Osteocyte (in vitro differentiated cells): ENCODE results near the gene SLC17A5. TPM values are rescaled to one million over a fixed set of nuclear protein-coding genes. Genes with fewer than 3 reads are reported as not detected.

Experiments
- DNase-seq: peaks from one replicate; pipeline ENCODE4 v3.0.0; 2021; ENCODE audit warnings: mixed read lengths; ENCODE audit not compliant: unreplicated experiment; ENCODE audit errors: extremely low spot score
- H3K27ac Mint-ChIP-seq: one replicate; pipeline ENCODE4 v1.8.0; 2021; ENCODE audit warnings: mild to moderate bottlenecking, mixed read lengths; ENCODE audit not compliant: unreplicated experiment
- H3K27me3 Mint-ChIP-seq: one replicate; pipeline ENCODE4 v1.8.0; 2021; ENCODE audit warnings: mixed read lengths; ENCODE audit not compliant: unreplicated experiment
- H3K36me3 Mint-ChIP-seq: one replicate; pipeline ENCODE4 v1.8.0; 2021; ENCODE audit warnings: mixed read lengths; ENCODE audit not compliant: unreplicated experiment
- H3K4me1 Mint-ChIP-seq: one replicate; pipeline ENCODE4 v1.8.0; 2021; ENCODE audit warnings: mixed read lengths; ENCODE audit not compliant: unreplicated experiment
- H3K4me3 Mint-ChIP-seq: one replicate; pipeline ENCODE4 v1.8.0; 2021; ENCODE audit warnings: mild to moderate bottlenecking, moderate library complexity, mixed read lengths; ENCODE audit not compliant: unreplicated experiment
- H3K9me3 Mint-ChIP-seq: one replicate; pipeline ENCODE4 v1.8.0; 2021; ENCODE audit warnings: mixed read lengths; ENCODE audit not compliant: unreplicated experiment
- total RNA-seq: library from RNA; stranded (reverse); gene quantifications from 2 replicates; pipeline ENCODE4 v1.2.1, GENCODE V29; 2021
- TF ChIP-seq, protein P1 (sequence below): fragments of 200-600 bp; sonication (generic); IDR thresholded peaks from 2 replicates; pipeline ENCODE4 v1.5.0; 2021; ENCODE audit warnings: antibody characterized with exemption, mild to moderate bottlenecking, moderate library complexity

SLC17A5 gene
- total RNA-seq, 1 donor from 2014 or later, result 20.4 TPM

- no peak overlapping the region for H3K4me3 Mint-ChIP-seq
- DNase-seq, result no peak
- TF ChIP-seq, protein P1, sequence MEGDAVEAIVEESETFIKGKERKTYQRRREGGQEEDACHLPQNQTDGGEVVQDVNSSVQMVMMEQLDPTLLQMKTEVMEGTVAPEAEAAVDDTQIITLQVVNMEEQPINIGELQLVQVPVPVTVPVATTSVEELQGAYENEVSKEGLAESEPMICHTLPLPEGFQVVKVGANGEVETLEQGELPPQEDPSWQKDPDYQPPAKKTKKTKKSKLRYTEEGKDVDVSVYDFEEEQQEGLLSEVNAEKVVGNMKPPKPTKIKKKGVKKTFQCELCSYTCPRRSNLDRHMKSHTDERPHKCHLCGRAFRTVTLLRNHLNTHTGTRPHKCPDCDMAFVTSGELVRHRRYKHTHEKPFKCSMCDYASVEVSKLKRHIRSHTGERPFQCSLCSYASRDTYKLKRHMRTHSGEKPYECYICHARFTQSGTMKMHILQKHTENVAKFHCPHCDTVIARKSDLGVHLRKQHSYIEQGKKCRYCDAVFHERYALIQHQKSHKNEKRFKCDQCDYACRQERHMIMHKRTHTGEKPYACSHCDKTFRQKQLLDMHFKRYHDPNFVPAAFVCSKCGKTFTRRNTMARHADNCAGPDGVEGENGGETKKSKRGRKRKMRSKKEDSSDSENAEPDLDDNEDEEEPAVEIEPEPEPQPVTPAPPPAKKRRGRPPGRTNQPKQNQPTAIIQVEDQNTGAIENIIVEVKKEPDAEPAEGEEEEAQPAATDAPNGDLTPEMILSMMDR, result no peak
- no peaks in the 10 kb centered on the region for H3K9me3 Mint-ChIP-seq
- H3K4me1 Mint-ChIP-seq, result no peaks in the 10 kb centered on the region
- no peaks in the 10 kb centered on the region for H3K27me3 Mint-ChIP-seq
- H3K36me3 Mint-ChIP-seq, result peaks cover 24% of the 10 kb centered on the region
- H3K27ac Mint-ChIP-seq, result no peak overlapping the region
These were observed 47.4 kb downstream of the SLC17A5 start for GRCh38 chr6:73606428-73606827.

GRCh38 chr6:73604461-73604860 is 49.3 kb downstream of the SLC17A5 start:
- Mint-ChIP-seq H3K9me3 (no peaks in the 10 kb centered on the region), H3K4me1 (no peaks in the 10 kb centered on the region), H3K36me3 (peaks cover 21% of the 10 kb centered on the region), H3K27ac (no peak overlapping the region), H3K27me3 (no peaks in the 10 kb centered on the region), H3K4me3 (no peak overlapping the region)
- no peak for DNase-seq
- TF ChIP-seq, protein P1, result no peak

- no peaks in the 10 kb centered on the region for H3K4me1 Mint-ChIP-seq
- H3K4me3 Mint-ChIP-seq, result no peak overlapping the region
- TF ChIP-seq, protein P1, result no peak
These were observed 49.8 kb downstream of the SLC17A5 start for GRCh38 chr6:73604020-73604419.

DNA sequence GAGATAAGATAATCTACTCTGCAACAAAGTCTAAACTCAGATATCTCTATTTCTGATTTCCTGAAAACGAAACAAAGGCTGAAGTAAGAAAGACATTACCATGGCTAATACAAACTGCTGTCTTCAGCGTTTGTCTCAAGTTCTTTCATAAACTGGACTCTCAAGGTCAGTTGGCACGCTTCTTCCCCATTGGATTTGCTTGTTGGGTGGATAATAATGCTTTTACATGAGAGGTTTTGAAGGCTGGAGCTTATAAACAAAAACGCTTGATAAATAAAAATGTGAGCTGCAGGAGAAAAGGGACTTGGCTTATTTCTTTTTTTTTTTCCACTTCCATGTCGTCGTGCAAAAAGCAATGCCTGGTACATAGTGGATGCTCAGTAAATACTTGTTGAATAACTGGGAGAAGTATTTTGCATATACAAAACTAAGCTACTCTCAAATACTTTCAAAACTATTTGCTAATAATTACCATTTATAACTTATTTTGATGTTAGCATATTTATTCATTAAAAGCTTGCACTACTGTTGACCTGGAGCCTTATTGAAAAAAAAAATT is 67.3 kb downstream of the SLC17A5 start:
- peak overlapping the region; percentile 99 for H3K27ac Mint-ChIP-seq
- no peaks in the 10 kb centered on the region for H3K9me3 Mint-ChIP-seq
- no peaks in the 10 kb centered on the region for H3K27me3 Mint-ChIP-seq
- H3K4me1 Mint-ChIP-seq, result peaks cover 27% of the 10 kb centered on the region
- no peak for DNase-seq
- H3K36me3 Mint-ChIP-seq, result no peaks in the 10 kb centered on the region
- peak overlapping the region; percentile 54 for H3K4me3 Mint-ChIP-seq
- TF ChIP-seq, protein P1, result no peak

More at GRCh38 chr6:73604020-73604419, 49.8 kb downstream of the SLC17A5 start:
- Mint-ChIP-seq H3K27me3 (no peaks in the 10 kb centered on the region), H3K36me3 (peaks cover 20% of the 10 kb centered on the region), H3K9me3 (no peaks in the 10 kb centered on the region), H3K27ac (no peak overlapping the region)
- no peak for DNase-seq

- Mint-ChIP-seq H3K4me1 (peaks cover 33% of the 10 kb centered on the region), H3K9me3 (no peaks in the 10 kb centered on the region), H3K27ac (peak overlapping the region; percentile 99), H3K4me3 (peak overlapping the region; percentile 54), H3K27me3 (no peaks in the 10 kb centered on the region), H3K36me3 (no peaks in the 10 kb centered on the region)
- TF ChIP-seq, protein P1, result no peak
- no peak for DNase-seq
These were observed 68.0 kb downstream of the SLC17A5 start for GRCh38 chr6:73585566-73586415.
